DMS79 (cell line): Measurements from ENCODE around the gene AHI1.
A peak's percentile ranks its signal among the peaks of the same experiment; 100 is the strongest.
"Not testable (repeated sequence)": the region's sequence is repeated elsewhere in the genome, so short reads cannot be mapped to it uniquely, and the experiment has no call there.

ENCODE experiments used
- DNase-seq: peaks from one replicate; lab custom pipeline; 2025; lab: John Stamatoyannopoulos, UW

Gene AHI1

DNA sequence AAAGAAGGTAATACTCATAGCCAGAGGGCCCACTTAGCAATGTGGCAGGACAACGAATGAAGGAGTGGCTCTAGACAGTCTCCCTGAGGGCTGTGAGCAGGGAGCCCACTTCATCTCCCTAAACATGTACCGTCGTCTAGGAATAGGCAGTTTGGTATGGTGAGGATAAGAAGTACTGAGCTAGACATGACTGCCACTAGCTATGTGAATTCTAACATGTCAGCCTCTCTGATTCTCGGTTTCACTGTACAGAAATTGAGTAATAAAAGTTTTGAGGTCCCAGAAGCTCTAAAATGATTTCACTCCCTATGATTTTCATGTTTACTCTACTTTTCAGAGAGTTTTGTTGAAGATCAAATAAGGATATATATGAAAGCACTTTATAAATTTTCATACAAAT lies 107.1 kb downstream of the AHI1 start:
- no peak for DNase-seq

GRCh38 chr6:135385299-135385698 lies 112.2 kb downstream of the AHI1 start:
- DNase-seq: no peak

GRCh38 chr6:135383766-135384165 lies 113.8 kb downstream of the AHI1 start:
- DNase-seq: no peak

GRCh38 chr6:135383301-135383700 lies 114.2 kb downstream of the AHI1 start:
- no peak for DNase-seq

GRCh38 chr6:135382182-135382628 lies 115.3 kb downstream of the AHI1 start:
- no peak for DNase-seq

GRCh38 chr6:135380793-135381192 lies 116.7 kb downstream of the AHI1 start:
- DNase-seq: no peak

DNA sequence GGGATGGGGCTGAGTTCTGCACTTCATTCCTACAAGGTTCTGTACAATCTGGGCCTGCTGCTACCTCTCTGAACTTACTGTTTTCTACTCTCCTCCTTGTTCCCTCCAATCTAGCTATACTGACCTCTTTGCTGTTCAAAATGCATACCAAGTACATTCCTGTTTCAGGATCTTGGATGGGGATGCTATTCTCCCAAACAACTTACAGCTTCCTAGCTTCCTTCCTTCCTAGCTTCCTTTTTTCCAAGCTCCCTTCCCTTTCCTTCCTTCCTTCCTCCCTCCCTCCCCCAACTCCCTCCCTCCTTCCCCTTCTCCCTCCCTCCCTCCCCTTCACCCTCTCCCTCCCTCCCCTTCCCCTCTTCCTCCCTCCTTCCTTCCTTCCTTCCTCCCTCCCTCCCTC lies 117.9 kb downstream of the AHI1 start:
- DNase-seq: no peak

GRCh38 chr6:135372758-135373157 lies 124.8 kb downstream of the AHI1 start:
- no peak for DNase-seq

DNA sequence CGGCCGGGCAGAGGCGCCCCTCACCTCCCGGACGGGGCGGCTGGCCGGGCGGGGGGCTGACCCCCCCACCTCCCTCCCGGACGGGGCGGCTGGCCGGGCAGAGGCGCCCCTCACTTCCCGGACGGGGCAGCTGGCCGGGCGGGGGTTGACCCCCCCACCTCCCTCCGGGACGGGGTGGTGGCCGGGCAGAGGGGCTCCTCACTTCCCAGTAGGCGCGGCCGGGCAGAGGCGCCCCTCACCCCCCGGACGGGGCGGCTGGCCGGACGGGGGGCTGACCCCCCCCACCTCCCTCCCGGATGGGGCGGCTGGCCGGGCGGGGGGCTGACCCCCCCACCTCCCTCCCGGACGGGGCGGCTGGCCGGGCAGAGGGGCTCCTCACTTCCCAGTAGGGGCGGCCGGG lies 133.9 kb downstream of the AHI1 start:
- not testable (repeated sequence) for DNase-seq

GRCh38 chr6:135362124-135362523 lies 135.4 kb downstream of the AHI1 start:
- no peak for DNase-seq

GRCh38 chr6:135360222-135360621 lies 137.3 kb downstream of the AHI1 start:
- DNase-seq: no peak

DNA sequence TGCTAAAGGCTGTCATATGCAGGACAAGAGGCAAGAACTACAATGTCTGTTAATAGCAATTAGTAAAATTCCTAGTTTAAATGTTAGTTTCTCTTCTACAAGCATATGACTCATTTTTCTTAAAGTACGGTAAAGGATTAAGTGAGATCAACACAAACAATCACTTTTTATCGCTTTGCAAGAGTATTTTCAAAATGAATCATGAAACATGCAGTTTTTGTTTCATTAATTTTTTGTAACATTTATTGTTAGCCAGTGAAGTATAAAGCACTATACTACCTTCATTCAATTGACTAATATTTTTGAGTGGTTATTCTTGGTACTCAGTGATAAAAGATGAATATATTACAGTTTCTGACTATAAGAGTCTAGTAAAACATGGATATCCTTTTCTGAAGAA lies 138.6 kb downstream of the AHI1 start:
- DNase-seq: no peak

DNA sequence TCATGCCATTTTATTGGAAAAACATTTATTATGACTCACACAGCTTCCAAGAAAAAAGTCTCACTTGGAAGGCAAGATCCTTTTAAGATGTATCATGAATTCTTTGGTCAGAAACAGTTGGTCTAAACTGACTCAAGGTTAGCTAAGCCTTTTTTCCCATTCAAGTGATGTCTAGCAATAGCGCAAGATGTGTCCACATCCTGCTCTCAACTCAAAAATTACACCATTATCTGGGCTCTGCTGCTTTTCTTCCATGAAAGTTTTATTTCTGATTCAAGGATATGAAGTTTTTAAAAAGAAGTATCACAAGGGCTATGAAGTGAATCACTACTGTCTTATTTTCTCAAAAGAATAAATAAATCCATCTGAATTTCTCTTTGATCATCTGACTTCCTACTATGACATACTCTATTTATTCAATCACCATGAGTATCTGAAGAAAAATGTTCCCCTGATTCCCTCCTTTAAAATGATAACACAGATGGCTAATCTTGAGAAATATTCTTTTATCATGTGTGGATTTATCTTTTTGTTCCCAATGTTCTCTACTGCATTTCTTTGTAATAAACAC lies 139.2 kb downstream of the AHI1 start:
- no peak for DNase-seq

GRCh38 chr6:135354407-135354806 lies 143.1 kb downstream of the AHI1 start:
- no peak for DNase-seq

GRCh38 chr6:135353113-135353512 lies 144.4 kb downstream of the AHI1 start:
- DNase-seq: no peak

GRCh38 chr6:135351635-135352034 lies 145.9 kb downstream of the AHI1 start:
- no peak for DNase-seq

- no peak for DNase-seq
These were observed 149.7 kb downstream of the AHI1 start for GRCh38 chr6:135347887-135348286.

GRCh38 chr6:135346747-135347146 lies 150.8 kb downstream of the AHI1 start:
- peak; percentile 63 for DNase-seq

DNA sequence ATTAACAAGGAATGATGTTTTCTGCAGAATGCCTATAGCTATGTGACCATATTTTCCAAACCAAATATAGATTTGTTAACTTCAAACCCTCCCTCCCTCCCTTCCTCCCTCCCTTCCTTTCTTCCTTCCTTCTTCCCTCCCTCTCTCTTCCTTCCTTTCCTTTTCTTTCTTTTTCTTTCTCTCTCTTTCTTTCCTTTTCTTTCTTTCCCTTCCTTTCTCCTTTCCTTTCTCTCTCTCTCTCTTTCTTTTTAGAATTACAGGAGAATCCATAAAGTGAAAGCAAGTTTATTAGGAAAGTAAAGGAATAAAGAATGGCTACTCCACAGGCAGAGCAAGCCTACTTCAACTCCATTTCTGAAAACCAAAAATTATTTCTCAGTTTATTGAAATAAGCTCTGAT lies 153.0 kb downstream of the AHI1 start:
- no peak for DNase-seq

- not testable (repeated sequence) for DNase-seq
These were observed 157.6 kb downstream of the AHI1 start for GRCh38 chr6:135339920-135340319.

DNA sequence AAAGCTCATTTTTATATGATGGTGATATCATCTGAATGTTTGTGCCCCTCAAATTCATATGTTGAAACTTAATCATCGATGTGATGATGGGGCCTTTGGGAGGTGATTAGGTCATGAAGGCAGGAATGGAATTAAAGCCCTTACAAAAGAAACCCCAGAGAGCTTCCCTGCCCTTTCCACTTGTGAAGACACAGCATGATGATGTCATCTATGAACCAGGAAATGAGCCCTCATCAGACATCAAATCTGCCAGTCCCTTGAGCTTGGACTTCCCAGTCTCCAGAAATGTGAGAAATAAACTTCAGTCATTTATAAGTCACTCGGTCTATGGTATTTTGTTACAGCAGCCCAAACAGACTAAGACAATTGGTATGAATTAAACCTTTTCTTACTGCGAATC lies 163.4 kb downstream of the AHI1 start:
- DNase-seq: no peak

DNA sequence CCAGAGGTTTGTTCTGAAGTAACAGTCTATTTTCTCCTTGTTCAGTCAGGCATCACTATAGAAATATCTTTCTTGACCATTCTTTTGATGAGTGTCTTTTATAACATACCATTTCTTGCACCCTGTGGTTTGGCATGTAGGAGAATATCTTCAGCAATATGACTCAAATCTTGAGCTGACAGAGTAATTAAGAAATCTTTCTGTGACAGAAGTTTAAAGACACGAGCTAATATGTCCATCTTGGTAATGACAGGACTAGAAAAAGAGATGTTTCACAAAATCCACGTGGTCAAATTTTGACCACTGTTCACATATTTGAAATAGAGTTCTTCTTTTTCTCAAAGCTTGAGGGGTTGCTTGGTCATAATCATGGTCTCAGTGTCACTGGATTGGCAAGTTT lies 166.5 kb downstream of the AHI1 start:
- no peak for DNase-seq

DNA sequence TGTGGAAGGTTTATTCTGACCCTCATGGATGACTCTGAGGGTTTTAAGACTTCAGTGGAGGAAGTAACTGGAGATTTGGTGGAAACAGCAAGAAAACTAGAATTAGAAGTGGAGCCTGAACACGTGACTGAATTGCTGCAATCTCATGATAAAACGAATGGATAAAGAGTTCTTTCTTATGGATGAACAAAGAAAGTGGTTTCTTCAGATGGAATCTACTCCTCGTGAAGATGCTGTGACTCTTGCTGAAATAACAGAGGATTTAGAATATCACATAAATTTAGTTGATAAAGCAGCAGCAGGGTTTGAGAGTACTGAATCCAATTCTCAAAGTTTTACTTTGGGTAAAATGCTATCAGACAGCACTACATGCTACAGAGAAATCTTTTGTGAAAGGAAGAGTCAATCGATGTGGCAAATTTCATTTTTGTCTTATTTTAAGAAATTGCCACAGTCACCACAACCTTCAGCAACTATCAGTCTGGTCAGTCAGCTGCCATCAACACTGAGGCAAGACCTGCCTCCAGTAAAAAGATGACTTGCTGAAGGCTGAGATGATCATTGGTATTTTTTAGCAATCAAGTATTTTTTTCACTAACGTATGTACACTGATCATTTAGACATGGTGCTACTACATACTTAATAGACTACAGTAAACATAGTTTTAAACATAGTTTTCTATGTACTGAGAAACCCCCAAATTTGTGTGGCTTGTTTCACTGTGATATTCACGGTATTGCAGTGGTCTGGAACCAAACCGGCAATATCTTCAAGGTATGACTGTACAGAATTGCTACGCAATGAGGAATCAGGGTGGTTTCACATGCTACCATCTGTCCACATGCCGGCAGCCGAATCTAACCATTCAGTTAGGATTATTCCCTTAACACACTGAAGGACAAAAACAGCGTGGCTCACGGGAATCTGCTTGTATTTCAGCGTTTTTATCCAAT lies 167.4 kb downstream of the AHI1 start:
- no peak for DNase-seq

DNA sequence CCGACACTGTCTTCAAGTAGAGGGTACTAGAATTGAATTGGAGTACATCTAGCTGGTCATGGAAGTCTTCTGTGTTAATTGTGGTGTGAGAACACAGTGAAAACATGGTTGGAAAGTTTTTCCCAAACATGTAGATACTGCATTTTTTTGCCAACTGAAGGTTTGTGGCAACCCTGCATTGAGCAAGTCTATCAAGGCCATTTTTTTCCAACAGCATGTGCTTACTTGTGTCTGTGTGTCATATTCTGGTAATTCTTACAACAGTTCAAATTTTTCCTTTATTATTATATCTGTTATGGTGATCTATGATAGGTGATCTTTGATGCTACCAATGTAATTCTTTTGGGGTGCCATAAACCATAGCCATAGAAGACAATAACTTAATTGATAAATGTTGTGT lies 169.4 kb downstream of the AHI1 start:
- no peak for DNase-seq
